ENCODE data around the gene LRRC26.

LRRC26 gene

DNA sequence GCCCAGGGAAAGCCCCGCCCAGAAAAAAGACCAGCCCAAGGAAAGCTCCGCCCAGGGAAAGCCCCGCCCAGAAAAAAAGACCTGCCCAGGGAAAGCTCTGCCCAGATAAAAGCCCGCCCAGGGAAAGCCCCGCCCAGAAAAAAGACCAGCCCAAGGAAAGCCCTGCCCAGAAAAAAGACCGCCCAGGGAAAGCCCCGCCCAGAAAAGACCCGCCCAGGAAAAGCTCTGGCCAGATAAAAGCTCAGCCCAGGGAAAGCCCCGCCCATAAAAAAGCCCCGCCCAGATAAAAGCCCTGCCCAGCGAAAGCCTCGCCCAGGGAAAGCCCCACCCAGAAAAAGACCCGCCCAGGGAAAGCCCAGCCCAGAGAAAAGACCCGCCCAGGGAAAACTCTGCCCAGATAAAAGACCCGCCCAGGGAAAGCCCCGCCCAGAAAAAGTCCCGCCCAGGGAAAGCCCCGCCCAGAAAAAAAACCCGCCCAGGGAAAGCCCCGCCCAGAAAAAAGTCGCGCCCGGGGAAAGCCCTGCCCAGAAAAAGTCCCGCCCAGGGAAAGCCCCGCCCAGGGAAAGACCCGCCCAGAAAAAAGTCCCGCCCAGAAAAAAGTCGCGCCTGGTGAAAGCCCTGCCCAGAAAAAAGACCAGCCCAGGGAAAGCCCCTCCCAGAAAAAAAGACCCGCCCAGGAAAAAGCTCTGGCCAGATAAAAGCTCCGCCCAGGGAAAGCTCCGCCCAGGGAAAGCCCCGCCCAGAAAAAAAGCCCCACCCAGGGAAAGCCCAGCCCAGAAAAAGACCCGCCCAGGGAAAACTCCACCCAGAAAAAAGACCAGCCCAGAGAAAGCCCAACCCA lies 19.0 kb downstream of the LRRC26 start:
- Histone ChIP-seq H3K4me3 (ENCODE audit: low read depth in 1 of 5, low read length in 5 of 5) (no peak overlapping the region), H3K27me3 (ENCODE audit: control insufficient read depth in 5 of 5, insufficient read depth in 4 of 5, low read length in 5 of 5) (peaks cover 19 to 37% (median 27%) of the 10 kb centered on the region in 5 donors), H3K4me1 (ENCODE audit: control insufficient read depth in 5 of 5, insufficient read depth in 5 of 5, low read length in 5 of 5) (no peaks in the 10 kb centered on the region), H3K36me3 (ENCODE audit: control insufficient read depth in 5 of 5, insufficient read depth in 5 of 5, low read length in 5 of 5) (no peaks in the 10 kb centered on the region), H3K9ac (ENCODE audit: low read length in 5 of 5) (no peak overlapping the region), H3K9me3 (ENCODE audit: control insufficient read depth in 5 of 5, low read length in 5 of 5) (no peaks in the 10 kb centered on the region), H3K27ac (ENCODE audit: low read depth, low read length) (no peak overlapping the region)

DNA sequence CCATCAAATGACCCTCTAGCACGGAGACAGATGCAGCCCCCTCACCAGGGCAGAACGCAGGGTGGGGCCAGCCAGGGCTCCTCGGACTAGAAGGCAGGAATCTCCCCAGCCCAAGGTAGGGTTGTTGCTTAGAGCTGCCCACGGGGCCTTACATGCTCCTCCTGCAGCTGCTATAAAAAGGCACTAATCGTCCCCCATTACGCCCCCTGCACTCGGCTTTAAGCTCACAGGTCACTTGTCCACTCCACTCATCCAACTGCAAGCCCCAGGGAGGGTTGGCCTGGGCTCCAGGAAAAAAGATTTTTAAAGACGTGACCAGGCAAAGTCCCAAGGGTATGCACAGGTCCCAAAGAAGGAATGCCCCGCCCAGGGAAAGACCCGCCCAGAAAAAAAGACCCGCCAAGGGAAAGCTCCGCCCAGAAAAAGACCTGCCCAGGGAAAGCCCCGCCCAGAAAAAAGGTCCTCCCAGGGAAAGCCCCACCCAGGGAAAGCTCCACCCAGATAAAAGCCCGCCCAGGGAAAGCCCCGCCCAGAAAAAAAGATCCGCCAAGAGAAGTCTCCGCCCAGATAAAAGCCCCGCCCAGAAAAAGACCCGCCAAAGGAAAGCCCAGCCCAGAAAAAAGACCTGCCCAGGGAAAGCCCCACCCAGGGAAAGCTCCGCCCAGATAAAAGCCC lies 19.8 kb downstream of the LRRC26 start:
- Histone ChIP-seq H3K27me3 (ENCODE audit: control insufficient read depth in 5 of 5, insufficient read depth in 4 of 5, low read length in 5 of 5) (peaks cover 14 to 32% (median 22%) of the 10 kb centered on the region in 5 donors), H3K4me3 (ENCODE audit: low read depth in 1 of 5, low read length in 5 of 5) (no peak overlapping the region), H3K27ac (ENCODE audit: low read depth, low read length) (no peak overlapping the region)

DNA sequence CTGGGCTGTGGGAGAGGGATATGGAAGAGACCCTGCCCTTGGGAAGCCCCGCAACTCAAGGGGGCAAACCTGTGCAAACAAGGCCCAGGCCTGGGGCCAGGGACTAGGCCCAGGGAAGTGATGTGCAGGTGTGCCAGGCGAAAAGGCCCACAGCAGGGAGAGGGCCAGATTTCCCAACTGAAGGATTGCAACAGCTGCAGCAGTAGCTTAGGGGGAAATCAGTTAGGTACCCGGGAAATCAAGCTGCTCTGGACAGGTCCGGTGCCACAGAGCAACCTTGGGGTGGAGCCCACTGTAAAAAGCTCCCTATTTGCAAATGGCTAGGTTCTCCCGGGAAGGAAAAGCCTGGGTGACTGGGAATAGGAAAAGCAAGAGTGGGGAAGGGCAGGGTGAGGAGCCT lies 20.5 kb downstream of the LRRC26 start:
- Histone ChIP-seq H3K9me3 (ENCODE audit: control insufficient read depth in 5 of 5, low read length in 5 of 5) (no peaks in the 10 kb centered on the region), H3K27me3 (ENCODE audit: control insufficient read depth in 5 of 5, insufficient read depth in 4 of 5, low read length in 5 of 5) (peaks cover 14 to 30% (median 18%) of the 10 kb centered on the region in 5 donors), H3K36me3 (ENCODE audit: control insufficient read depth in 5 of 5, insufficient read depth in 5 of 5, low read length in 5 of 5) (no peaks in the 10 kb centered on the region), H3K4me3 (ENCODE audit: low read depth in 1 of 5, low read length in 5 of 5) (no peak overlapping the region), H3K27ac (ENCODE audit: low read depth, low read length) (no peak overlapping the region), H3K4me1 (ENCODE audit: control insufficient read depth in 5 of 5, insufficient read depth in 5 of 5, low read length in 5 of 5) (no peaks in the 10 kb centered on the region), H3K9ac (ENCODE audit: low read length in 5 of 5) (no peak overlapping the region)

More for the DNA sequence above, 19.8 kb downstream of the LRRC26 start:
- Histone ChIP-seq H3K36me3 (ENCODE audit: control insufficient read depth in 5 of 5, insufficient read depth in 5 of 5, low read length in 5 of 5) (no peaks in the 10 kb centered on the region), H3K9ac (ENCODE audit: low read length in 5 of 5) (no peak overlapping the region), H3K9me3 (ENCODE audit: control insufficient read depth in 5 of 5, low read length in 5 of 5) (no peaks in the 10 kb centered on the region), H3K4me1 (ENCODE audit: control insufficient read depth in 5 of 5, insufficient read depth in 5 of 5, low read length in 5 of 5) (no peaks in the 10 kb centered on the region)

DNA sequence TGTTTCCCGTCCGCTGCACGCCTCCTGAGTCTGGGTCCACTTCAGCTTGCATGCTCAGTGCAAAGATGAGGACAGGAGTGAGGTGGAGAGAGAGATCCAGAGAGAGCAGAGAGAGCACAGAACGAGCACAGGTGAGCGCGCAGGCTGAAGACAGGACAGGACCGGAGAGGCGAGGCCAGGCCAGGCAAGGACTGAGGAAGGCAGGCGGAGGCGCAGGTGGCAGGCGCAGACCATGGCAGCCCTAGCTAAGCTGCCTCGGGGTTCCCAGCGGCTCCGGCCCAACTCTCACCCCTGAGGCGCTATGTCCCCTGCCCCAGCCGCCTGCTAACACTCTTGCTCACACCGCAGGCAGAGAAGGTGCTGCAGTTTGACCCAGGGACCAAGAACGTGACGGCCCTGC lies 21.2 kb downstream of the LRRC26 start:
- no peak overlapping the region for H3K9ac ChIP-seq (ENCODE audit: low read length in 5 of 5)
- no peaks in the 10 kb centered on the region for H3K36me3 ChIP-seq (ENCODE audit: control insufficient read depth in 5 of 5, insufficient read depth in 5 of 5, low read length in 5 of 5)
- H3K9me3 ChIP-seq (ENCODE audit: control insufficient read depth in 5 of 5, low read length in 5 of 5), result no peaks in the 10 kb centered on the region
- H3K4me3 ChIP-seq (ENCODE audit: low read depth in 1 of 5, low read length in 5 of 5), result no peak overlapping the region
- H3K27ac ChIP-seq (ENCODE audit: low read depth, low read length), result no peak overlapping the region
- no peaks in the 10 kb centered on the region for H3K4me1 ChIP-seq (ENCODE audit: control insufficient read depth in 5 of 5, insufficient read depth in 5 of 5, low read length in 5 of 5)
- H3K27me3 ChIP-seq (ENCODE audit: control insufficient read depth in 5 of 5, insufficient read depth in 4 of 5, low read length in 5 of 5), result peaks cover 15 to 34% (median 23%) of the 10 kb centered on the region in 5 donors

DNA sequence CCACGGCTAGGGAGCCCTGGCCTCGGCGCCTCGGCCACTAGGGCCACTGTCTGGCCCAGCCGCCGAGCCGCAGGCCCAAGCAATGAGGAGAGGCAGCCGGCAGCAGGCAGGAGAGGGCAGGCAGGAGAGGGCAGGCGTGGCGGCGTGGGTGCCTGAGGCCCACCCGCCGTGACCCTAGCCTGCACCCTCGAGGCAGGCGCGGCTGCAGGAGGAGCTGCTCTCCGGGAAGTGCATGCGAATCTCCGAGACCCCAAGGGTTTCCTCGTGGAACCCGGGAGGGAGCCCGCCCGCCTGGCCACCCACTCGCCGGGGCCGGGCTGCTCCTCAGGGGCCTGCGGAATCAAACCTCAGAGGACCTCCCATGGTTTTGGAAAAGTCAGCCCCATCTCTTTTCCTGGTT lies 21.6 kb downstream of the LRRC26 start:
- peaks cover 19 to 38% (median 28%) of the 10 kb centered on the region in 5 donors for H3K27me3 ChIP-seq (ENCODE audit: control insufficient read depth in 5 of 5, insufficient read depth in 4 of 5, low read length in 5 of 5)
- no peaks in the 10 kb centered on the region for H3K36me3 ChIP-seq (ENCODE audit: control insufficient read depth in 5 of 5, insufficient read depth in 5 of 5, low read length in 5 of 5)
- H3K9me3 ChIP-seq (ENCODE audit: control insufficient read depth in 5 of 5, low read length in 5 of 5), result no peaks in the 10 kb centered on the region

DNA sequence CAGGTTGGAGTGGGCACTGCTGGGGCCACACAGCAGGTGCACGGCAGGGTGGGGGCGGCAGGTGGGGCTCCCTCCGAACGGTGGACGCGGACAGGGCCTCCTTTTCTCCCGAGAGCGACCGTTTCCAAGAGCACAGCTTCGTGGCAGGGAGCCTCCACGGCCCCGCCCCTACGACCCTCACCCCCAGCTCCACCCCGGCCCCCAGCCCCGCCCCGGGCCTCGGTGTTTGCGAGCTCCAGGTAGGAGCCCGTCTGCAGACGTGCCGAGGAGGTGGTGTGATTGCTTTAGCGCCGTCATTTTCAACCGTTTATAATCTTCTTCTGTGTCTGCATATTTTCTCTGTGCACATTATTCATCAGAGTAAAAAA lies 22.1 kb downstream of the LRRC26 start:
- no peak overlapping the region for H3K4me3 ChIP-seq (ENCODE audit: low read depth in 1 of 5, low read length in 5 of 5)
- peaks cover 24 to 43% (median 32%) of the 10 kb centered on the region in 5 donors for H3K27me3 ChIP-seq (ENCODE audit: control insufficient read depth in 5 of 5, insufficient read depth in 4 of 5, low read length in 5 of 5)
- H3K9me3 ChIP-seq (ENCODE audit: control insufficient read depth in 5 of 5, low read length in 5 of 5), result no peaks in the 10 kb centered on the region
- H3K27ac ChIP-seq (ENCODE audit: low read depth, low read length), result no peak overlapping the region
- H3K9ac ChIP-seq (ENCODE audit: low read length in 5 of 5), result no peak overlapping the region
- H3K36me3 ChIP-seq (ENCODE audit: control insufficient read depth in 5 of 5, insufficient read depth in 5 of 5, low read length in 5 of 5), result no peaks in the 10 kb centered on the region
- H3K4me1 ChIP-seq (ENCODE audit: control insufficient read depth in 5 of 5, insufficient read depth in 5 of 5, low read length in 5 of 5), result no peaks in the 10 kb centered on the region

More for the DNA sequence above, 21.6 kb downstream of the LRRC26 start:
- Histone ChIP-seq H3K4me3 (ENCODE audit: low read depth in 1 of 5, low read length in 5 of 5) (no peak overlapping the region), H3K9ac (ENCODE audit: low read length in 5 of 5) (no peak overlapping the region), H3K4me1 (ENCODE audit: control insufficient read depth in 5 of 5, insufficient read depth in 5 of 5, low read length in 5 of 5) (no peaks in the 10 kb centered on the region), H3K27ac (ENCODE audit: low read depth, low read length) (no peak overlapping the region)

DNA sequence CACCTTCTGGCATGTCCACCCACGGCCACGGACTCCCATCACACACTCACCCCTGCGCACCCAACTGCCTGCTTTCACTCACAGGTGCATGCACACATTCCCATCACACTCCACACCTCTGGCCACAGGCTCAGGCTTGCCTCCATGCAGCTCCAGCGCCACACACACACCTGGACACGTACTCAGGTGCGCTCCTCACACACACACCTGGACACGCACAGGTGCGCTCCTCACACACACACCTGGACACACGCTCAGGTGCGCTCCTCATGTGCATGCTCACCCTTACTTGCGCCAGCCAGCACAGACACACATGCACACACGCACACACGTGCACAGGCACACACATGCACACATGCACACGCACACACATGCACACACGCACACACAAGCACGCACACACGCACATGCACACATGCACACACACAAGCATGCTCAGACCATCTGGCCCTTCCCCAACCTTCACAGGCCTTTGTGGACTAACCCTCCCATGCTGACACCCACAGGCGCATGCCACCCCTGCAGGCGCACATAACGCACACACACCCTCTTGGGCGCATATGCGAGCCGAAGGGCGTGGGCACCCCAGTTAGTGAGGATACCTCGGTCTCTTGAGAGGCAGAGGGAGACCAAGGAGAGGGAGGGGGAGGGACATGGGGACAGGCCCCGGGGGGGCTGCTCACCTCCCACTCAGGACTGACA lies 22.6 kb downstream of the LRRC26 start:
- H3K27me3 ChIP-seq (ENCODE audit: control insufficient read depth in 5 of 5, insufficient read depth in 4 of 5, low read length in 5 of 5), result peaks cover 28 to 48% (median 38%) of the 10 kb centered on the region in 5 donors

DNA sequence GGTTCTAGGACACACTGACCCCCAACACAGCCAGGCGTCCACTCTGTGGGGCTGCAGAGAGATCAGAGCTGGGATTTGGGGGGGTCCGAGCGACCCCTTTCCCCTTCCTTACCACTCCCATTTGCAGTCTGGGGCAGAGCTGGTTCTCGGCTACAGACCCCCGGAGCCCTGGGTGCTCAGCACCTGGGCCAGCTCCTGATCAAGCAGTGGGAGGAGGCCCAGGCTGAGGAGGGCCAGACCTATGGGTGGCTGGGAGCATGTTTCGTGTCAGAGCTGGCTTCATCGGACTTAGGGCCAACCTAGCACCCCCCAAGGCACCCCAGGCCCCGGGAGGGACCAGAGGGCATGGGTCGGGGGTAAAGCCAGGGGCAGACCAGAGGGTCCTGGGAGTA lies 23.3 kb downstream of the LRRC26 start:
- no peak overlapping the region for H3K4me3 ChIP-seq (ENCODE audit: low read depth in 1 of 5, low read length in 5 of 5)
- H3K4me1 ChIP-seq (ENCODE audit: control insufficient read depth in 5 of 5, insufficient read depth in 5 of 5, low read length in 5 of 5), result no peaks in the 10 kb centered on the region
- H3K27ac ChIP-seq (ENCODE audit: low read depth, low read length), result no peak overlapping the region
- peaks cover 35 to 55% (median 45%) of the 10 kb centered on the region in 5 donors for H3K27me3 ChIP-seq (ENCODE audit: control insufficient read depth in 5 of 5, insufficient read depth in 4 of 5, low read length in 5 of 5)
- no peak overlapping the region for H3K9ac ChIP-seq (ENCODE audit: low read length in 5 of 5)
- no peaks in the 10 kb centered on the region for H3K9me3 ChIP-seq (ENCODE audit: control insufficient read depth in 5 of 5, low read length in 5 of 5)
- no peaks in the 10 kb centered on the region for H3K36me3 ChIP-seq (ENCODE audit: control insufficient read depth in 5 of 5, insufficient read depth in 5 of 5, low read length in 5 of 5)

More for the DNA sequence above, 22.6 kb downstream of the LRRC26 start:
- Histone ChIP-seq H3K36me3 (ENCODE audit: control insufficient read depth in 5 of 5, insufficient read depth in 5 of 5, low read length in 5 of 5) (no peaks in the 10 kb centered on the region), H3K4me3 (ENCODE audit: low read depth in 1 of 5, low read length in 5 of 5) (no peak overlapping the region), H3K27ac (ENCODE audit: low read depth, low read length) (no peak overlapping the region), H3K9ac (ENCODE audit: low read length in 5 of 5) (no peak overlapping the region), H3K4me1 (ENCODE audit: control insufficient read depth in 5 of 5, insufficient read depth in 5 of 5, low read length in 5 of 5) (no peaks in the 10 kb centered on the region), H3K9me3 (ENCODE audit: control insufficient read depth in 5 of 5, low read length in 5 of 5) (no peaks in the 10 kb centered on the region)

DNA sequence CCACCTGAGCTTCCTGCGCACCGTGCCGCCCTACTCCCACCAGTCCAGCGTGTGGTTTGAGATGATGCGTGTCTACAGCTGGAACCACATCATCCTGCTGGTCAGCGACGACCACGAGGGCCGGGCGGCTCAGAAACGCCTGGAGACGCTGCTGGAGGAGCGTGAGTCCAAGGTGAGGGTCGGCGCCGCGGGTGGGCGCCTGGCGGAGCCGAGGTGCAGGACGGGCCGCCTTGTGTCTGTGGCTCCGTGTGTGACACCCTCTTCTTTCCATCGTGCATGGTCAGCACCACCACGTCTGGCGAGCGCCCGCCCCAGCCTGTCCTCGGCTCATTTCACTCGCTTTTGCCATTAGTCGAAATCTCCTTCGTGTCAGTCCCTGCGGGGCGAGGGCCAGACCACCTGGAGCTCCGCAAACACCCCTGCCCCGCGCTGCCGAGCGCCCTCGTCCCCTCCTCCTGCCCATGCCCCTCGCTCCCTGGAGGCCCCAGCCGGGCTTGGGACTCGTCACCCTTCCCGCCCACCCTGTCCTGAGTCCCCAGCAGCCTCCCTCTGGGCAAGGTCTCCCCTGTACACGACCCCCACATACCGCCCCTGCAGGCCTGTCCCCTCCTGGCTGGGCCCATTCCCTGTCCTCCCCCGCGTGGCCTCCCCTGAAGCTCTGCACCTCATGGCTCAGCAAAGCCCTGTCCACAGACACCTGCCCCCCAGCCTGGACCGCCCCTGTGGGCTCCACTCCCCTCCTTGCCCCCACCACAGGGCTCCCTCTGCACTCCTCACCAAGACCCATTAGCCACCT lies 23.9 kb downstream of the LRRC26 start:
- H3K4me3 ChIP-seq (ENCODE audit: low read depth in 1 of 5, low read length in 5 of 5), result no peak overlapping the region
- no peaks in the 10 kb centered on the region for H3K36me3 ChIP-seq (ENCODE audit: control insufficient read depth in 5 of 5, insufficient read depth in 5 of 5, low read length in 5 of 5)
- no peak overlapping the region for H3K27ac ChIP-seq (ENCODE audit: low read depth, low read length)
- H3K4me1 ChIP-seq (ENCODE audit: control insufficient read depth in 5 of 5, insufficient read depth in 5 of 5, low read length in 5 of 5), result no peaks in the 10 kb centered on the region
- no peaks in the 10 kb centered on the region for H3K9me3 ChIP-seq (ENCODE audit: control insufficient read depth in 5 of 5, low read length in 5 of 5)
- peaks cover 37 to 61% (median 51%) of the 10 kb centered on the region in 5 donors for H3K27me3 ChIP-seq (ENCODE audit: control insufficient read depth in 5 of 5, insufficient read depth in 4 of 5, low read length in 5 of 5)
- no peak overlapping the region for H3K9ac ChIP-seq (ENCODE audit: low read length in 5 of 5)
